ENCODE measurements around the gene WDFY4. TPM values are rescaled to one million over a fixed set of nuclear protein-coding genes. Genes with fewer than 3 reads are reported as not detected.

WDFY4 gene
- total RNA-seq, 1 donor, result not detected

- no peak for DNase-seq (ENCODE audit: low read depth)
- H3K4me3 ChIP-seq (ENCODE audit: low read depth, low read length), result no peak overlapping the region
- no peak for TF ChIP-seq CTCF (IDR thresholded peaks at IDR 0.05; ENCODE audit: insufficient read depth, low read length)
Measured at GRCh38 chr10:48716416-48716815, 31.7 kb downstream of the WDFY4 start.

- no peak for DNase-seq (ENCODE audit: low read depth)
- TF ChIP-seq CTCF (IDR thresholded peaks at IDR 0.05; ENCODE audit: insufficient read depth, low read length), result no peak
- no peak overlapping the region for H3K4me3 ChIP-seq (ENCODE audit: low read depth, low read length)
Measured at GRCh38 chr10:48720611-48721010, 35.9 kb downstream of the WDFY4 start.

GRCh38 chr10:48722153-48723145 is 37.8 kb downstream of the WDFY4 start:
- DNase-seq (ENCODE audit: low read depth), result no peak
- no peak for TF ChIP-seq CTCF (IDR thresholded peaks at IDR 0.05; ENCODE audit: insufficient read depth, low read length)
- H3K4me3 ChIP-seq (ENCODE audit: low read depth, low read length), result no peak overlapping the region

GRCh38 chr10:48724127-48724526 is 39.5 kb downstream of the WDFY4 start:
- no peak for TF ChIP-seq CTCF (IDR thresholded peaks at IDR 0.05; ENCODE audit: insufficient read depth, low read length)

GRCh38 chr10:48725708-48726107 is 41.0 kb downstream of the WDFY4 start:
- no peak for DNase-seq (ENCODE audit: low read depth)
- H3K4me3 ChIP-seq (ENCODE audit: low read depth, low read length), result no peak overlapping the region
- TF ChIP-seq CTCF (IDR thresholded peaks at IDR 0.05; ENCODE audit: insufficient read depth, low read length), result no peak

More at GRCh38 chr10:48724127-48724526, 39.5 kb downstream of the WDFY4 start:
- no peak overlapping the region for H3K4me3 ChIP-seq (ENCODE audit: low read depth, low read length)
- no peak for DNase-seq (ENCODE audit: low read depth)

GRCh38 chr10:48727866-48728265 is 43.2 kb downstream of the WDFY4 start:
- no peak for TF ChIP-seq CTCF (IDR thresholded peaks at IDR 0.05; ENCODE audit: insufficient read depth, low read length)
- no peak overlapping the region for H3K4me3 ChIP-seq (ENCODE audit: low read depth, low read length)
- no peak for DNase-seq (ENCODE audit: low read depth)

Data from fibroblast of the aortic adventitia (primary cell).